K562 (cell line): Measurements from ENCODE around the gene ST6GALNAC5. TPM values are rescaled to one million over a fixed set of nuclear protein-coding genes. Genes with fewer than 3 reads are reported as not detected.

Experiments used
- ATAC-seq: fragments of 200-7000 bp; cut with Tn5 transposase; 3 replicates; pipeline ENCODE4 v1.9.1; 2020; ENCODE audit warnings: moderate library complexity
- BruUV-seq: library from RNA; stranded (reverse); fragments of 400-500 nt; replicated peaks from 2 replicates; lab custom pipeline; 2021; lab: Mats Ljungman, UMichigan
- CTCF ChIA-PET: fragments of 300-600 bp; formaldehyde crosslinking; extraction: SDS; loops from one replicate; lab custom pipeline; 2021; ENCODE audit warnings: low intra/inter-chr PET ratio; lab: Yijun Ruan, JAX
- POLR2A ChIA-PET: fragments of 300-600, 350-650 bp; sonication (Branson Sonifier 250); formaldehyde crosslinking; extraction: SDS; loops from one replicate; lab custom pipeline; 2021; ENCODE audit warnings: antibody characterized with exemption, inconsistent platforms; lab: Yijun Ruan, JAX
- DNase-seq, 4 experiments: peaks; one replicate each; pipeline versions ENCODE4 v3.0.0 to v3.0.0-alpha.2; 2011 to 2018; ENCODE audit warnings: low spot score in 3 of 4, mixed read lengths in 3 of 4; ENCODE audit errors: extremely low read depth in 1 of 4
- FAIRE-seq: peaks from 2 replicates; lab custom pipeline; 2011; peaks lifted over from hg19 to GRCh38; lab: Jason Lieb, UNC
- H2AFZ ChIP-seq: 2 replicates; pipeline ENCODE4 v1.6.0; 2011; ENCODE audit warnings: low read depth, low read length, control low read depth, inconsistent platforms
- H3K27ac ChIP-seq: fragments of 200-600 bp; 3 replicates; pipeline ENCODE4 v1.8.0; 2011; ENCODE audit warnings: low read depth, mild to moderate bottlenecking, control low read depth, inconsistent platforms, low read length, moderate library complexity, mixed read lengths; ENCODE audit errors: extremely low read depth
- H3K27me3 ChIP-seq, 2 experiments: fragments of 300-600 bp in 1 of 2; 2 replicates in 1 of 2; 3 replicates in 1 of 2; pipeline versions ENCODE4 v1.6.0 to v1.8.0; 2011; ENCODE audit warnings: inconsistent platforms in 2 of 2, low read length in 2 of 2, mild to moderate bottlenecking in 1 of 2, mixed read lengths in 1 of 2, moderate library complexity in 1 of 2; ENCODE audit not compliant: control insufficient read depth in 2 of 2, insufficient read depth in 2 of 2
- H3K36me3 ChIP-seq: fragments of 300-600 bp; 3 replicates; pipeline ENCODE4 v1.8.0; 2011; ENCODE audit warnings: mild to moderate bottlenecking, low read length, inconsistent platforms; ENCODE audit not compliant: control insufficient read depth, insufficient read depth
- H3K4me1 ChIP-seq, 2 experiments: fragments of 200-600 bp in 1 of 2; replicated peaks in 1 of 2; 2 replicates in 1 of 2; 3 replicates in 1 of 2; pipeline versions ENCODE4 v1.5.1 to v1.8.0; 2011; ENCODE audit warnings: inconsistent platforms in 2 of 2, low read length in 2 of 2, mild to moderate bottlenecking in 1 of 2, mixed read lengths in 1 of 2, moderate library complexity in 1 of 2; ENCODE audit not compliant: control insufficient read depth in 2 of 2, insufficient read depth in 2 of 2
- H3K4me2 ChIP-seq: 2 replicates; pipeline ENCODE4 v1.6.1; 2011; ENCODE audit warnings: low read length, control low read depth, inconsistent platforms, mixed read lengths; ENCODE audit not compliant: insufficient read depth
- H3K4me3 ChIP-seq: fragments of 200-600 bp; sonication (generic), shearing (Covaris generic); 2 replicates; pipeline ENCODE4 v1.5.1; 2016; ENCODE audit warnings: control low read depth, inconsistent platforms
- H3K79me2 ChIP-seq: fragments of 200-600 bp; 3 replicates; pipeline ENCODE4 v1.8.0; 2011; ENCODE audit warnings: low read length, inconsistent platforms; ENCODE audit not compliant: control insufficient read depth, insufficient read depth
- H3K9ac ChIP-seq, 2 experiments: 2 replicates each; pipeline versions ENCODE4 v1.6.0 to v1.6.1; 2011; ENCODE audit warnings: low read depth in 2 of 2, low read length in 2 of 2, control low read depth in 1 of 2, inconsistent platforms in 1 of 2, mild to moderate bottlenecking in 1 of 2, mixed read lengths in 1 of 2; ENCODE audit not compliant: insufficient read depth in 1 of 2
- H3K9me1 ChIP-seq: one replicate; pipeline ENCODE4 v1.6.0; 2011; ENCODE audit warnings: inconsistent platforms, mild to moderate bottlenecking, low read length, moderate library complexity; ENCODE audit not compliant: control insufficient read depth, insufficient read depth
- H3K9me3 ChIP-seq: replicated peaks from 2 replicates; pipeline ENCODE4 v1.5.1; 2011; ENCODE audit warnings: low read depth, low read length, inconsistent platforms; ENCODE audit not compliant: control insufficient read depth, insufficient read depth
- H4K20me1 ChIP-seq: replicated peaks from 2 replicates; pipeline ENCODE4 v1.6.1; 2011; ENCODE audit warnings: low read length, inconsistent platforms, mixed read lengths; ENCODE audit not compliant: control insufficient read depth, insufficient read depth
- CC2D1A ChIP-seq: fragments of 450-650 bp; IDR thresholded peaks from 2 replicates; pipeline ENCODE4 v1.6.1; 2017; ENCODE audit warnings: mild to moderate bottlenecking
- ETV1 ChIP-seq: fragments of 450-650 bp; conservative IDR thresholded peaks from 2 replicates; pipeline ENCODE4 v1.6.1; 2016; ENCODE audit warnings: missing genetic modification characterization, control low read depth, low read depth, missing compliant biosample characterization
- ETV5 ChIP-seq: sonication (generic); formaldehyde crosslinking; IDR thresholded peaks from 2 replicates; pipeline ENCODE4 v1.4.0; 2020; ENCODE audit warnings: low read depth, mild to moderate bottlenecking, missing genetic modification reagents
- POLR2G ChIP-seq: fragments of 200-400 bp; formaldehyde crosslinking; IDR thresholded peaks from 2 replicates; pipeline ENCODE4 v1.6.1; 2017; ENCODE audit warnings: low read depth, mild to moderate bottlenecking, antibody characterized with exemption, low read length, moderate library complexity
- TAF7 ChIP-seq: fragments of 450-650 bp; IDR thresholded peaks from 2 replicates; pipeline ENCODE4 v1.6.1; 2016; ENCODE audit warnings: missing genetic modification characterization, missing compliant biosample characterization
- ZNF197 ChIP-seq: fragments of 200-800 bp; sonication (Bioruptor generic); IDR thresholded peaks from 2 replicates; pipeline ENCODE4 v1.6.1; 2016; ENCODE audit warnings: low read depth, missing genetic modification characterization, missing compliant biosample characterization
- ZNF316 ChIP-seq: fragments of 450-650 bp; IDR thresholded peaks from 2 replicates; pipeline ENCODE4 v1.6.1; 2016
- ZNF740 ChIP-seq, 3 experiments: fragments of 200-800 bp in 1 of 3; sonication (Bioruptor generic) in 1 of 3; sonication (generic) in 1 of 3; formaldehyde crosslinking in 1 of 3; IDR thresholded peaks; 2 replicates each; pipeline versions ENCODE4 v1.6.1 to v1.8.0; 2016 to 2022; ENCODE audit warnings: mild to moderate bottlenecking in 2 of 3, missing compliant biosample characterization in 2 of 3, missing genetic modification characterization in 2 of 3, missing genetic modification reagents in 1 of 3
- WGBS: fragments of 100-300 bp; shearing (Covaris generic); methylation state at CpG from one replicate; pipeline ENCODE4 v1.1.6; 2016; ENCODE audit warnings: low coverage, mixed read lengths; ENCODE audit not compliant: insufficient coverage; ENCODE audit errors: missing lambda C conversion rate; 5-methylcytosine and 5-hydroxymethylcytosine counted together
- in situ Hi-C: fragments of 300-500 bp; cut with MboI; formaldehyde crosslinking; loops from 4 replicates; pipeline ENCODE4 v1.15.0; 2018; ENCODE audit warnings: inconsistent platforms, mixed read lengths
- intact Hi-C: fragments of 100-400 bp; cut with micrococcal nuclease; formaldehyde crosslinking; loops from 2 replicates; pipeline ENCODE4 v1.14.2; 2022
- polyA plus RNA-seq, 8 experiments: library from polyadenylated mRNA; depleted of rRNA in 4 of 8; stranded (reverse) in 5 of 8; unstranded in 3 of 8; fragments of >200 nt; fragmentation: Nextera tagmentation in 2 of 8; fragmentation: Illumina TruSeq in 1 of 8; extraction: Ambion mirVana in 2 of 8; extraction: Trizol in 1 of 8; gene quantifications; 2 replicates each; pipeline versions ENCODE4 v1.2.1 to v1.2.3, GENCODE V29; 2011 to 2014; ENCODE audit warnings: inconsistent platforms in 1 of 8, missing spikeins in 1 of 8
- total RNA-seq, 7 experiments: library from RNA; depleted of rRNA in 6 of 7; stranded (reverse); fragments of >200 nt in 6 of 7; fragmentation: Illumina TruSeq in 2 of 7; extraction: Trizol in 2 of 7; gene quantifications; 2 replicates each; pipeline versions ENCODE4 v1.2.1 to v1.2.3, GENCODE V29; 2011 to 2021; ENCODE audit warnings: low replicate concordance in 1 of 7

Gene ST6GALNAC5
- total and polyA plus RNA-seq, 9 of the 15 experiments (the other 6 are each of a cell fraction or from before 2014, with no cell fraction given) = 0.04 to 0.14 TPM; not detected in 7

- no peak overlapping the region for H3K27ac ChIP-seq
- POLR2A ChIA-PET = no interaction called here
- no peaks in the 10 kb centered on the region for H3K36me3 ChIP-seq
- no peaks in the 10 kb centered on the region for H4K20me1 ChIP-seq
- no peaks in the 10 kb centered on the region for H3K9me1 ChIP-seq
- no peak overlapping the region for H3K4me2 ChIP-seq
- 0% methylated on average over 4 of the region's 4 CpGs for WGBS
- H3K9me3 ChIP-seq = no peaks in the 10 kb centered on the region
- H3K27me3 ChIP-seq = no peaks in the 10 kb centered on the region
- intact Hi-C loops = no loop called here
- BruUV-seq = no TSS peak
- no peak overlapping the region for H3K9ac ChIP-seq
- no peak overlapping the region for H3K4me3 ChIP-seq
- CTCF ChIA-PET = no interaction called here
- H3K79me2 ChIP-seq = no peaks in the 10 kb centered on the region
- H3K4me1 ChIP-seq = no peaks in the 10 kb centered on the region
- no peak for DNase-seq
- no peak for FAIRE-seq
- no peak for ATAC-seq
- no peak for TF ChIP-seq ZNF197
- no peak for TF ChIP-seq CC2D1A
- no peak for TF ChIP-seq POLR2G
- TF ChIP-seq TAF7 = no peak
- TF ChIP-seq ZNF740 (CRISPR knock-in tag; IDR thresholded peaks at IDR 0.05) = no peak
- TF ChIP-seq ZNF740 (tag; IDR thresholded peaks at IDR 0.05) = no peak
- TF ChIP-seq ZNF316 = peak; percentile 20; the same call in 1 of the 2 replicates
- TF ChIP-seq ETV1 = no peak
- no peak for TF ChIP-seq ETV5
- TF ChIP-seq, all 486 proteins: peak for 1
- in situ Hi-C loops = no loop called here
- no peak overlapping the region for H2AFZ ChIP-seq
Observed at GRCh38 chr1:76826072-76826845, 41.0 kb upstream of the ST6GALNAC5 start.
